GM10248 (cell line): ENCODE data around the gene SMTNL1.

Experiments
- CTCF ChIA-PET: fragments of 300-600 bp; sonication (Branson Sonifier 250); formaldehyde crosslinking; extraction: SDS; loops from one replicate; lab custom pipeline; 2021; ENCODE audit warnings: antibody characterized with exemption; lab: Yijun Ruan, JAX
- POLR2A ChIA-PET: fragments of 350-650 bp; sonication (Branson Sonifier 250); formaldehyde crosslinking; extraction: SDS; loops from one replicate; lab custom pipeline; 2020; ENCODE audit warnings: antibody characterized with exemption; lab: Yijun Ruan, JAX
- DNase-seq: peaks from one replicate; pipeline ENCODE4 v3.0.0; 2012; ENCODE audit errors: extremely low spot score
- CTCF ChIP-seq: IDR thresholded peaks from 2 replicates; pipeline ENCODE4 v1.5.1; 2012; ENCODE audit warnings: mild to moderate bottlenecking, low read depth; ENCODE audit errors: extremely low read depth, missing control alignments, control extremely low read depth

The SMTNL1 gene

DNA sequence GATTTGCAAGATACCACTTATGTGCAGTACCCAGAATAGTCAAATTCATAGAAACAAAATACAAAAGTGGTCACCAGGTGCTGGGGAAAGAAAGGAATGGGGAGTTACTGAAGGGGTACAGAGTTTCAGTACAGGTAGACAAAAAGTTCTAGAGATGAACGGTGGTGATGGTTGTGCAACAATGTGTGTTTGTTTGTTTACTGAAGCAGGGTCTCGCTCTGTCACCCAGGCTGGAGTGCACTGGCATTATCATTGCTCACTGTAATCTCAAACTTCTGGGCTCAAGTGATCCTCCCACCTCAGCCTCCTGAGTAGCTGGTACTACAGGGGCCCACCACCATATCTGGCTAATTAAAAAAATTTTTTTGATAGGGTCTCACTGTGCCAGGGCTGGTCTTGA, 18.0 kb downstream of the SMTNL1 start:
- ChIA-PET CTCF (interaction anchor here (0.9 to 1.5 kb wide), 6 partner anchors 11 to 64 kb away, joined by 3 to 5 read pairs (median 4); partner anchors contain the start of gene UBE2L6), POLR2A (interaction anchor here (0.6 kb wide), 1 partner anchor 11 kb away, joined by 5 read pairs; no protein-coding TSS in a partner anchor)
- no peak for DNase-seq
- no peak for TF ChIP-seq CTCF

DNA sequence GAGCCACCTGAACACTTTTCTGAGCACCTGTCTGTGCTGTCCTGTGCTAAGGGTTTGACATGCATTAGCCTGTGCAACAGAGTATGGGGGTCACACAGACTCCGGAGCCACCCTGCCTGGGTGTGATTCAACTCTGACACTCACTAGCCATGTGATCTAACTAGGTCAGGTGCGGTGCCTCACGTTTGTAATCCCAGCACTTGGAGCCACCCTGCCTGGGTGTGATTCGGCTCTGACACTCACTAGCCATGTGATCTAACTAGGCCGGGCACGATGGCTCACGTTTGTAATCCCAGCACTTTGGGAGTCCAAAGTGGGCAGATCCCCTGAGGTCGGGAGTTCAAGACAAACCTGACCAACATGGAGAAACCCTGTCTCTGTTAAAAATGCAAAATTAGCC, 18.6 kb downstream of the SMTNL1 start:
- CTCF ChIA-PET: interaction anchor here (1.2 to 1.5 kb wide), 2 partner anchors 12 to 27 kb away, joined by 4 to 5 read pairs; partner anchors contain the start of gene UBE2L6
- TF ChIP-seq CTCF: no peak
- POLR2A ChIA-PET: no interaction called here
- no peak for DNase-seq

DNA sequence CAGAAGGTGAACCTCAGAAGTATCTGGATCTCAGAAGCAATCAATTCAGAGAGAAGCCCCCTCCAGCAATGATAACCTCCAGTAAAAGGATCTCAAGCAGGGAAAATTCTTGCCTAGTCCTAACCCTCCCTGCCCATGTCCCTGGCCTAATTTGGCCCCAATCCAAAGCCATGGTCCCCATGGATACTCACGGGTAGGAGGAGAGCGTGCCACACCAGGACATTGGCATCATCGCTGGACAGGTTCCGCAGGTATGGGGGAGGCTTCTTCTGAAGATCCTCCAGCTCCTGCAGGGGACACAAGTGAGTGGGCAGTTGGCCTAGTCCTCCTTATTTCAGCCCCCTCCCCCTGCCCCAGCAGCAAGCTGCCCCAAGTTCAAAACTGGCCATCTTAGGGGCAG, 22.8 kb downstream of the SMTNL1 start:
- ChIA-PET CTCF (interaction anchor here (1.4 to 4.2 kb wide), 2 partner anchors 8 to 67 kb away, joined by 5 to 22 read pairs; partner anchors contain the start of gene UBE2L6), POLR2A (no interaction called here)
- no peak for TF ChIP-seq CTCF
- no peak for DNase-seq

DNA sequence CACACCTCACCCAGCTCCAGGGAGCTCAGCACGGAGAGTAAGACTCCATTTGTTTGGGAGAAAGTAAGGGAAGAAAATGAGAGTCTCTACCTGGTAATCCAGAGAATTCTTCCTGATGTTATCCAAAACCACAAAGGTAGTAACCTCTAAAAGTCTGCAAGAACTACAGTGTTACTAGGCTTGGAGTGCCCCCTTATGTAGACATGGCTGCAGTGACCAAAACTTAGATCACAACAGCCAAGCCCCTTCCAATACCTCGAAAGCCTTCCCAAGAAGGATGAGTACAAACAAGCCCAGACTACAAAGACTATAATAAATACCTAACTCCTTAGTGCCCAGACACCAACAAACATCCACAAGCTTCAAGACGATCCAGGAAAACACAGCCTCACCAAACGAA, 25.2 kb downstream of the SMTNL1 start:
- CTCF ChIA-PET: interaction anchor here (0.7 to 1.4 kb wide), 3 partner anchors 12 to 104 kb away, joined by 3 to 5 read pairs (median 3); no protein-coding TSS in a partner anchor
- no peak for TF ChIP-seq CTCF
- POLR2A ChIA-PET: no interaction called here
- DNase-seq: no peak

- DNase-seq: peak; percentile 67
- CTCF ChIA-PET: interaction anchor here (0.8 to 9.2 kb wide), 6 partner anchors 8 to 78 kb away, joined by 3 to 295 read pairs (median 6); no protein-coding TSS in a partner anchor
- POLR2A ChIA-PET: interaction anchor here (0.6 kb wide), 1 partner anchor 11 kb away, joined by 5 read pairs; no protein-coding TSS in a partner anchor
- TF ChIP-seq CTCF: no peak
Observed at GRCh38 chr11:57566005-57566904, 28.9 kb downstream of the SMTNL1 start.

DNA sequence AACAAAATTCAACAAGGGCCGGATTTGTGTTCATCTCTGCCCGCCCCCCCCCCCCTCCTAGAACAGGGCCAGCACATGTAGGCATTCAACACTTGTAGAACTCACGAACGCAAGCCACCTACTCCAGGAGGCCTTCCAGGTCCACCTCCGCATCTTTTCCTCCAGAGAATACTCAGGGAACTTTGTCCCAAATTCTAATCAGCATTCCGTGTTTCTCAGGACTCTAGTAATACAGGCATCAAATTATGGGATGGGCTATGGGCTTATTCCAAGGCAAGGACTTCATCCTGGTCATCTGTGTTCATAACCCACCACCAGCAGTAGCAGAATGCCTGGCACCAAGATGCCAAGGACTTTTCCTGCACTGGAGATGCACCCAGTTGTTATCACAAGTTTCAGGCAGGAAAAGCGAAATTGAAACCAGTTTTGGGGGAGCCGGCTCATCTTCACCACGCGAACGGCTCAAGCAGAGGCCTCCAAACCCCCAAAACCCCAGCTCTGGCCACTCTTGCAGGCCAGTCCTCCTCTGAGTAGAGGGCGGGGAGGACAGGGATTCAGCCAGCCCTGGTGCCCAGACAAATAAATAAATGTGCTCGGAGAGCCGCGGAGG, 29.6 kb downstream of the SMTNL1 start:
- no peak for TF ChIP-seq CTCF
- ChIA-PET CTCF (interaction anchor here (0.7 to 9.2 kb wide), 27 partner anchors 8 to 946 kb away, joined by 3 to 295 read pairs (median 5); partner anchors contain the start of genes CLP1, RTN4RL2 and SMTNL1), POLR2A (no interaction called here)
- DNase-seq: peak; percentile 32
